Psoas muscle (tissue), 8 donors: ENCODE measurements around the gene ZNF311. TPM values are rescaled to one million over a fixed set of nuclear protein-coding genes. Genes with fewer than 3 reads are reported as not detected.

Experiments used
- ATAC-seq, 4 donors: fragments of 200-7000 bp; cut with Tn5 transposase; one replicate each; pipeline ENCODE4 v1.9.1; 2020; ENCODE audit warnings: moderate library complexity in 3 of 4, mild to moderate bottlenecking in 2 of 4
- DNase-seq, 2 donors: peaks; one replicate each; pipeline ENCODE4 v3.0.0-alpha.2; 2020
- H3K27ac ChIP-seq: fragments of 200-600 bp; one replicate; pipeline ENCODE4 v1.8.0; 2022
- H3K27me3 ChIP-seq, 3 donors: fragments of 200-600 bp in 1 of 3; one replicate each; pipeline versions ENCODE4 v1.6.1 to v1.8.0; 2013 to 2022; ENCODE audit warnings: low read length in 2 of 3, mild to moderate bottlenecking in 2 of 3, moderate library complexity in 1 of 3; ENCODE audit not compliant: insufficient read depth in 3 of 3
- H3K36me3 ChIP-seq, 2 donors: fragments of 200-600 bp in 1 of 2; one replicate each; pipeline versions ENCODE4 v1.6.1 to v1.8.0; 2013 to 2022; ENCODE audit warnings: low read depth in 1 of 2, mild to moderate bottlenecking in 1 of 2, moderate library complexity in 1 of 2; ENCODE audit not compliant: insufficient read depth in 1 of 2
- H3K4me1 ChIP-seq: fragments of 200-600 bp; one replicate; pipeline ENCODE4 v1.8.0; 2022
- H3K4me3 ChIP-seq: fragments of 200-600 bp; one replicate; pipeline ENCODE4 v1.8.0; 2022; ENCODE audit warnings: mild to moderate bottlenecking
- H3K9me3 ChIP-seq: fragments of 200-600 bp; one replicate; pipeline ENCODE4 v1.8.0; 2022
- CTCF ChIP-seq: fragments of 200-600 bp; IDR thresholded peaks from one replicate; pipeline ENCODE4 v1.8.0; 2022; ENCODE audit warnings: antibody characterized with exemption
- WGBS, 3 donors: extraction: QIAGEN DNeasy Blood & Tissue Kit; methylation state at CpG; one replicate each; pipeline versions ENCODE4 v1.1.6 to v1.1.7; 2013; 5-methylcytosine and 5-hydroxymethylcytosine counted together
- intact Hi-C, 2 donors: fragments of 100-400 bp; cut with DNase I; formaldehyde crosslinking; loops; one replicate each; pipeline versions ENCODE4 v1.11.0 to v1.14.2; 2022
- polyA plus RNA-seq, 3 donors: library from polyadenylated mRNA; stranded (reverse); fragments of 200-250 nt; gene quantifications; one replicate each; pipeline ENCODE4 v1.2.3, GENCODE V29; 2013
- total RNA-seq, 4 donors: library from RNA; stranded (reverse); fragmentation: NEBNext Ultra II Directional in 2 of 4; extraction: Animal tissue kit (Norgen Biotek cat#: 25700) in 2 of 4; gene quantifications; one replicate each; pipeline versions ENCODE4 v1.2.1 to v1.2.4, GENCODE V29; 2021 to 2023
- donor health status: healthy with polysubstance abuse.
- donor health status: DM: no; HTN: no; CAD: no; lungs with moderate emphysema.
- donor health status: Bipolar disorder and iron deficiency.
- donor health status: healthy.
- donor health status: DM: yes; HTN: yes; CAD: no.
- donor health status: DM: no; HTN: no; CAD: no.
- donor health status: DM: no; HTN: no; CAD: no.
- donor health status: DM: yes; HTN: yes; CAD: no.

The ZNF311 gene
- total and polyA plus RNA-seq, 7 donors = 0.09 to 0.36 (median 0.13) TPM; not detected in 2

DNA sequence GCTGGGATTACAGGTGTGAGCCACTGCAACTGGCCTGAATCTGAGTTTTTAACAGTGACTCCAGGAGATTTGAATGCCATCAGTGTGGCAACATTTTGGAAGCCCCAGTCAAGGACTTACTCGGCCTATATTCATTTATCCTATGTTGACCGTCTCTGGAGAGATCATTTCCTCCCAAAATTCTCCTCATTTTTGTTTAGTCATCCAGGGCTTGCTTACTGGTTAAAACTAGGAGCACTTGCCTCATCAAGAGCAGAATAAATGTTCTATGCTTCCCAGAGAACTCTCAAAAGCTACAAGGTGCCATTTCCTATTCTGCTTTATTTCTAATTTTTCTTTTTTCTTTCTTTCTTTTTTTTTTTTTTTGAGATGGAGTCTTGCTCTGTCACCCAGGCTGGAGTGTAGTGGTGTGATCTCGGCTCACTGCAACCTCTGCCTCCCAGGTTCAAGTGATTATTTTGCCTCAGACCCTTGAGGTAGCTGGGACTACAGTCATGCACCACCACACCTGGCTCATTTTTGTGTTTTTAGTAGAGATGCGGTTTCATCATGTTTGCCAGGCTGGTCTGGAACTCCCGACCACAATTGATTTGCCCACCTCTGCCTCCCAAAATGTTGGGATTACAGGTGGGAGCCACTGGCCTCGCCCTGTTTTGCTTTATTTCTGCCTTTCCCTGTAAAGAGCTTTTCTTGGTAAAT is 57.9 kb downstream of the ZNF311 start:
- no peaks in the 10 kb centered on the region for H3K9me3 ChIP-seq
- no peaks in the 10 kb centered on the region for H3K36me3 ChIP-seq
- H3K4me1 ChIP-seq = peaks cover 9% of the 10 kb centered on the region
- H3K27ac ChIP-seq = no peak overlapping the region
- ATAC-seq (no peak), DNase-seq (no peak)
- H3K27me3 ChIP-seq = peaks cover 0 to 16% (median 0%) of the 10 kb centered on the region in 3 donors
- WGBS, 3 donors = 75 to 82% (median 77%) methylated on average over 6 of the region's 6 CpGs
- no peak for TF ChIP-seq CTCF
- intact Hi-C loops = loop anchor here in 1 of 2 donors (10.0 kb wide), 1 partner anchor 112 kb away; no protein-coding TSS in a partner anchor
- no peak overlapping the region for H3K4me3 ChIP-seq

- H3K4me3 ChIP-seq = no peak overlapping the region
- no peak overlapping the region for H3K27ac ChIP-seq
- peaks cover 16% of the 10 kb centered on the region for H3K4me1 ChIP-seq
- no peaks in the 10 kb centered on the region for H3K9me3 ChIP-seq
- no peaks in the 10 kb centered on the region for H3K36me3 ChIP-seq
- DNase-seq (no peak), ATAC-seq (no peak)
- TF ChIP-seq CTCF = no peak
- intact Hi-C loops = loop anchor here in 1 of 2 donors (10.0 kb wide), 1 partner anchor 111 kb away; no protein-coding TSS in a partner anchor
- WGBS, 3 donors = 86 to 90% (median 88%) methylated on average over 3 of the region's 3 CpGs
- peaks cover 0 to 23% (median 0%) of the 10 kb centered on the region in 3 donors for H3K27me3 ChIP-seq
Measured at GRCh38 chr6:28945349-28945748, 59.8 kb downstream of the ZNF311 start.

Other genes starting within 250 kb of the ZNF311 start
- 10 to 100 TPM; 15.0 to 26.0 (median 23.6) TPM for gene TRIM27, start 81.3 kb downstream of the ZNF311 start, total RNA-seq
- 10 to 100 TPM; 15.5 to 42.8 (median 39.5) TPM for gene TRIM27, start 81.3 kb downstream of the ZNF311 start, polyA plus RNA-seq
- not detected for gene OR2W1, start 39.9 kb upstream of the ZNF311 start, total RNA-seq
- gene OR2W1, start 39.9 kb upstream of the ZNF311 start, polyA plus RNA-seq = not detected
- not detected for gene OR2B3, start 82.0 kb upstream of the ZNF311 start, total RNA-seq
- gene OR2B3, start 82.0 kb upstream of the ZNF311 start, polyA plus RNA-seq = not detected
- not detected for gene OR2J1, start 94.2 kb upstream of the ZNF311 start, total RNA-seq
- not detected for gene OR2J1, start 94.2 kb upstream of the ZNF311 start, polyA plus RNA-seq
- gene OR2J3, start 102.7 kb upstream of the ZNF311 start, total RNA-seq = not detected
- not detected for gene OR2J3, start 102.7 kb upstream of the ZNF311 start, polyA plus RNA-seq
- gene OR2J2, start 165.6 kb upstream of the ZNF311 start, total RNA-seq = not detected
- not detected for gene OR2J2, start 165.6 kb upstream of the ZNF311 start, polyA plus RNA-seq